Liver (tissue), 3 donors: Measurements from ENCODE around the gene LAX1.
"Not testable (repeated sequence)": the region's sequence is repeated elsewhere in the genome, so short reads cannot be mapped to it uniquely, and the experiment has no call there.

Experiments used
- ATF3 ChIP-seq: IDR thresholded peaks from 2 replicates; pipeline ENCODE4 v1.6.1; 2016; ENCODE audit warnings: antibody characterized with exemption
- EGR1 ChIP-seq, 2 donors: IDR thresholded peaks; 2 replicates each; pipeline ENCODE4 v1.6.1; 2016 to 2018; ENCODE audit warnings: antibody characterized with exemption in 2 of 2, low read depth in 2 of 2
- GABPA ChIP-seq, 2 donors: IDR thresholded peaks in 1 of 2; conservative IDR thresholded peaks in 1 of 2; 2 replicates each; pipeline ENCODE4 v1.6.1; 2016; ENCODE audit warnings: antibody characterized with exemption in 2 of 2, mild to moderate bottlenecking in 1 of 2, moderate library complexity in 1 of 2
- REST ChIP-seq: IDR thresholded peaks from 2 replicates; pipeline ENCODE4 v1.6.1; 2016; ENCODE audit warnings: antibody characterized with exemption, mild to moderate bottlenecking
- SP1 ChIP-seq: IDR thresholded peaks from 2 replicates; pipeline ENCODE4 v1.6.1; 2018; ENCODE audit warnings: antibody characterized with exemption, mild to moderate bottlenecking
- TAF1 ChIP-seq: conservative IDR thresholded peaks from 2 replicates; pipeline ENCODE4 v1.6.1; 2016; ENCODE audit warnings: antibody characterized with exemption, mild to moderate bottlenecking
- YY1 ChIP-seq: IDR thresholded peaks from 2 replicates; pipeline ENCODE4 v1.6.1; 2016; ENCODE audit warnings: antibody characterized with exemption, mild to moderate bottlenecking
- ZBTB33 ChIP-seq: IDR thresholded peaks from 2 replicates; pipeline ENCODE4 v1.6.1; 2016; ENCODE audit warnings: antibody characterized with exemption
- TF ChIP-seq, protein P1 (sequence below): fragments of 150-350 bp; IDR thresholded peaks from 2 replicates; pipeline ENCODE4 v1.5.1; 2017; ENCODE audit warnings: improper control_type of control experiment, low read depth, low read length; ENCODE audit not compliant: missing input control
- donor health status: healthy.
- donor health status: healthy.

DNA sequence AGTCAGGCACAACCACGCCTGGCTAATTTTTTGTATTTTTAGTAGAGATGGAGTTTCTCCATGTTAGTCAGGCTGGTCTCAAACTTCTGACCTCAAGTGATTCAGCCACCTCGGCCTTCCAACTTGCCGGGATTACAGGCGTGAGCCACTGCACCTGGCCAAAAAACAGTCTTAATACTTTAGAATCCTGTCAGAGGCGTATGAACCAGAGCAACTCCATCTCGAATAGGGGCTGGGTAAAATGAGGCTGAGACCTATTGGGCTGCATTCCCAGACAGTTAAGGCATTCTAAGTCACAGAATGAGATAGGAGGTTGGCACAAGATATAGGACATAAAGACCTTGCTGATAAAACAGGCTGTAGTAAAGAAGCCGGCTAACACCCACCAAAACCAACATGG lies 3.0 kb upstream of the LAX1 start:
- TF ChIP-seq, protein P1, sequence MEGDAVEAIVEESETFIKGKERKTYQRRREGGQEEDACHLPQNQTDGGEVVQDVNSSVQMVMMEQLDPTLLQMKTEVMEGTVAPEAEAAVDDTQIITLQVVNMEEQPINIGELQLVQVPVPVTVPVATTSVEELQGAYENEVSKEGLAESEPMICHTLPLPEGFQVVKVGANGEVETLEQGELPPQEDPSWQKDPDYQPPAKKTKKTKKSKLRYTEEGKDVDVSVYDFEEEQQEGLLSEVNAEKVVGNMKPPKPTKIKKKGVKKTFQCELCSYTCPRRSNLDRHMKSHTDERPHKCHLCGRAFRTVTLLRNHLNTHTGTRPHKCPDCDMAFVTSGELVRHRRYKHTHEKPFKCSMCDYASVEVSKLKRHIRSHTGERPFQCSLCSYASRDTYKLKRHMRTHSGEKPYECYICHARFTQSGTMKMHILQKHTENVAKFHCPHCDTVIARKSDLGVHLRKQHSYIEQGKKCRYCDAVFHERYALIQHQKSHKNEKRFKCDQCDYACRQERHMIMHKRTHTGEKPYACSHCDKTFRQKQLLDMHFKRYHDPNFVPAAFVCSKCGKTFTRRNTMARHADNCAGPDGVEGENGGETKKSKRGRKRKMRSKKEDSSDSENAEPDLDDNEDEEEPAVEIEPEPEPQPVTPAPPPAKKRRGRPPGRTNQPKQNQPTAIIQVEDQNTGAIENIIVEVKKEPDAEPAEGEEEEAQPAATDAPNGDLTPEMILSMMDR, result not testable (repeated sequence)
- not testable (repeated sequence) for TF ChIP-seq ATF3; GABPA (IDR thresholded peaks at IDR 0.05 in 1 of 2, conservative IDR thresholded peaks at IDR 0.05 in 1 of 2); TAF1; REST; YY1; ZBTB33; EGR1 (IDR thresholded peaks at IDR 0.05; ENCODE audit: low read depth in 2 of 2); SP1
